Activated T-cell treated with anti-CD3 and anti-CD28 coated beads, Interleukin-2, amount 50 U/mL, for 72 hours (primary cell): ENCODE results near the gene CNDP1. TPM values are rescaled to one million over a fixed set of nuclear protein-coding genes. Genes with fewer than 3 reads are reported as not detected.

Experiments used
- ATAC-seq, 2 donors: fragments of 150-1000 bp; cut with Tn5 transposase; replicated peaks in 1 of 2; 2 replicates each; pipeline ENCODE4 v1.10.0; 2021; ENCODE audit warnings: moderate library complexity in 2 of 2, mild to moderate bottlenecking in 1 of 2
- DNase-seq, 2 donors: peaks; one replicate each; pipeline ENCODE4 v3.0.0; 2021 to 2022; ENCODE audit warnings: mixed read lengths in 1 of 2
- H3K27ac Mint-ChIP-seq: one replicate; pipeline ENCODE4 v1.8.0; 2022; ENCODE audit warnings: mild to moderate bottlenecking, moderate library complexity, mixed read lengths
- H3K27me3 Mint-ChIP-seq: one replicate; pipeline ENCODE4 v1.8.0; 2022; ENCODE audit warnings: low read depth, mixed read lengths
- H3K36me3 Mint-ChIP-seq, 2 donors: one replicate each; pipeline ENCODE4 v1.8.0; 2022; ENCODE audit warnings: mixed read lengths in 2 of 2, mild to moderate bottlenecking in 1 of 2; ENCODE audit not compliant: insufficient read depth in 2 of 2
- H3K4me1 Mint-ChIP-seq: one replicate; pipeline ENCODE4 v1.8.0; 2022; ENCODE audit warnings: low read depth, mixed read lengths
- H3K4me3 Mint-ChIP-seq, 2 donors: one replicate each; pipeline ENCODE4 v1.8.0; 2022; ENCODE audit warnings: mild to moderate bottlenecking in 2 of 2, mixed read lengths in 2 of 2, moderate library complexity in 2 of 2
- H3K9me3 Mint-ChIP-seq, 2 donors: one replicate each; pipeline ENCODE4 v1.8.0; 2022; ENCODE audit warnings: mixed read lengths in 2 of 2
- total RNA-seq, 2 donors: library from RNA; stranded (reverse); gene quantifications; one replicate each; pipeline ENCODE4 v1.2.3, GENCODE V29; 2022

Gene CNDP1
- total RNA-seq, 2 donors from 2014 or later: 0.16 TPM; not detected in 1

GRCh38 chr18:74597662-74598349 is 63.5 kb downstream of the CNDP1 start, which contains the start of gene ZNF407:
ZNF407 (plus strand) TSS chr18:74597870; CDS start chr18:74631020, 33,150 bp downstream.
- Mint-ChIP-seq H3K27me3 (no peaks in the 10 kb centered on the region), H3K4me3 (peak within 1 kb of the TSS; percentile 96 to 97), H3K27ac (peak within 1 kb of the TSS; percentile 98), H3K36me3 (peaks cover 19 to 23% of the 10 kb centered on the region in 2 donors), H3K4me1 (peaks cover 58% of the 10 kb centered on the region), H3K9me3 (peaks cover 2% of the 10 kb centered on the region in 2 donors)
- DNase-seq: peak; percentile 86 to 88
- peak; percentile 80 to 82 for ATAC-seq

- DNase-seq (peak; percentile 83 to 86), ATAC-seq (peak; percentile 67 to 70)
- Mint-ChIP-seq H3K27me3 (no peaks in the 10 kb centered on the region), H3K36me3 (peaks cover 16 to 21% of the 10 kb centered on the region in 2 donors), H3K4me3 (peak overlapping the region; percentile 96 to 97), H3K27ac (peak overlapping the region; percentile 98), H3K9me3 (peaks cover 2% of the 10 kb centered on the region in 2 donors), H3K4me1 (peaks cover 58% of the 10 kb centered on the region)
Measured at GRCh38 chr18:74598350-74599001, 64.2 kb downstream of the CNDP1 start.

GRCh38 chr18:74604361-74604760 is 70.1 kb downstream of the CNDP1 start:
- ATAC-seq: no peak
- no peak for DNase-seq
- Mint-ChIP-seq H3K4me3 (no peak overlapping the region), H3K4me1 (peaks cover 45% of the 10 kb centered on the region), H3K27me3 (no peaks in the 10 kb centered on the region), H3K9me3 (no peaks in the 10 kb centered on the region), H3K36me3 (peaks cover 4% of the 10 kb centered on the region in 2 donors), H3K27ac (no peak overlapping the region)

- H3K27ac Mint-ChIP-seq: no peak overlapping the region
- peaks cover 4% of the 10 kb centered on the region in 2 donors for H3K36me3 Mint-ChIP-seq
- no peaks in the 10 kb centered on the region for H3K27me3 Mint-ChIP-seq
- ATAC-seq (no peak), DNase-seq (no peak)
- no peak overlapping the region for H3K4me3 Mint-ChIP-seq
- peaks cover 41% of the 10 kb centered on the region for H3K4me1 Mint-ChIP-seq
- no peaks in the 10 kb centered on the region for H3K9me3 Mint-ChIP-seq
Measured at GRCh38 chr18:74604774-74605173, 70.5 kb downstream of the CNDP1 start.

GRCh38 chr18:74608681-74609080 is 74.4 kb downstream of the CNDP1 start:
- ATAC-seq (no peak), DNase-seq (no peak)
- H3K36me3 Mint-ChIP-seq: no peaks in the 10 kb centered on the region
- H3K27ac Mint-ChIP-seq: peak overlapping the region; percentile 55
- no peaks in the 10 kb centered on the region for H3K9me3 Mint-ChIP-seq
- H3K4me1 Mint-ChIP-seq: peaks cover 44% of the 10 kb centered on the region
- peak overlapping the region in 1 of 2 donors; percentile 50 for H3K4me3 Mint-ChIP-seq
- H3K27me3 Mint-ChIP-seq: no peaks in the 10 kb centered on the region

GRCh38 chr18:74609535-74609934 is 75.2 kb downstream of the CNDP1 start:
- Mint-ChIP-seq H3K4me1 (peaks cover 35% of the 10 kb centered on the region), H3K27ac (no peak overlapping the region), H3K4me3 (no peak overlapping the region), H3K36me3 (no peaks in the 10 kb centered on the region), H3K27me3 (no peaks in the 10 kb centered on the region), H3K9me3 (no peaks in the 10 kb centered on the region)
- ATAC-seq (peak; percentile 85 to 94), DNase-seq (no peak)

GRCh38 chr18:74610051-74610615 is 75.8 kb downstream of the CNDP1 start:
- no peaks in the 10 kb centered on the region for H3K27me3 Mint-ChIP-seq
- H3K4me1 Mint-ChIP-seq: peaks cover 35% of the 10 kb centered on the region
- no peaks in the 10 kb centered on the region for H3K36me3 Mint-ChIP-seq
- no peak for DNase-seq
- H3K9me3 Mint-ChIP-seq: no peaks in the 10 kb centered on the region
- no peak overlapping the region for H3K4me3 Mint-ChIP-seq
- H3K27ac Mint-ChIP-seq: no peak overlapping the region
- ATAC-seq: no peak

- H3K27me3 Mint-ChIP-seq: no peaks in the 10 kb centered on the region
- ATAC-seq: no peak
- H3K9me3 Mint-ChIP-seq: no peaks in the 10 kb centered on the region
- H3K4me3 Mint-ChIP-seq: no peak overlapping the region
- no peak for DNase-seq
- peaks cover 35% of the 10 kb centered on the region for H3K4me1 Mint-ChIP-seq
- no peaks in the 10 kb centered on the region for H3K36me3 Mint-ChIP-seq
- peak overlapping the region; percentile 18 for H3K27ac Mint-ChIP-seq
Measured at GRCh38 chr18:74610860-74611259, 76.6 kb downstream of the CNDP1 start.

GRCh38 chr18:74611765-74612164 is 77.5 kb downstream of the CNDP1 start:
- Mint-ChIP-seq H3K4me1 (peaks cover 35% of the 10 kb centered on the region), H3K9me3 (no peaks in the 10 kb centered on the region), H3K27ac (no peak overlapping the region), H3K27me3 (no peaks in the 10 kb centered on the region), H3K4me3 (no peak overlapping the region), H3K36me3 (no peaks in the 10 kb centered on the region)
- no peak for DNase-seq
- no peak for ATAC-seq

GRCh38 chr18:74613381-74613780 is 79.1 kb downstream of the CNDP1 start:
- Mint-ChIP-seq H3K36me3 (no peaks in the 10 kb centered on the region), H3K4me3 (no peak overlapping the region), H3K27ac (no peak overlapping the region), H3K27me3 (no peaks in the 10 kb centered on the region), H3K9me3 (no peaks in the 10 kb centered on the region), H3K4me1 (peaks cover 30% of the 10 kb centered on the region)
- ATAC-seq: no peak
- DNase-seq: no peak

GRCh38 chr18:74616494-74616893 is 82.2 kb downstream of the CNDP1 start:
- peaks cover 7% of the 10 kb centered on the region for H3K4me1 Mint-ChIP-seq
- H3K4me3 Mint-ChIP-seq: no peak overlapping the region
- no peak for DNase-seq
- H3K27ac Mint-ChIP-seq: no peak overlapping the region
- ATAC-seq: no peak
- H3K27me3 Mint-ChIP-seq: no peaks in the 10 kb centered on the region
- no peaks in the 10 kb centered on the region for H3K9me3 Mint-ChIP-seq
- no peaks in the 10 kb centered on the region for H3K36me3 Mint-ChIP-seq

- Mint-ChIP-seq H3K4me1 (peaks cover 5% of the 10 kb centered on the region), H3K27ac (no peak overlapping the region), H3K27me3 (no peaks in the 10 kb centered on the region), H3K36me3 (no peaks in the 10 kb centered on the region), H3K4me3 (no peak overlapping the region), H3K9me3 (no peaks in the 10 kb centered on the region)
- DNase-seq: no peak
- no peak for ATAC-seq
Measured at GRCh38 chr18:74617486-74617885, 83.2 kb downstream of the CNDP1 start.

GRCh38 chr18:74622072-74622471 is 87.8 kb downstream of the CNDP1 start:
- Mint-ChIP-seq H3K9me3 (no peaks in the 10 kb centered on the region), H3K27me3 (no peaks in the 10 kb centered on the region), H3K4me3 (no peak overlapping the region), H3K36me3 (no peaks in the 10 kb centered on the region), H3K4me1 (peaks cover 8% of the 10 kb centered on the region), H3K27ac (no peak overlapping the region)
- ATAC-seq (no peak), DNase-seq (no peak)
